ENCODE results near the gene C2orf66.

C2orf66 gene

GRCh38 chr2:196830701-196831100 is 21.5 kb upstream of the C2orf66 start:
- Histone ChIP-seq H3K27ac (ENCODE audit: insufficient read depth, low read depth, low read length, poor library complexity, severe bottlenecking) (peak overlapping the region; percentile 48), H3K27me3 (ENCODE audit: control insufficient read depth, insufficient read depth, low read length, poor library complexity, severe bottlenecking) (no peaks in the 10 kb centered on the region), H3K4me3 (ENCODE audit: insufficient read depth, low read depth, low read length) (no peak overlapping the region), H3K9me3 (ENCODE audit: control insufficient read depth, low read length) (no peaks in the 10 kb centered on the region), H3K4me1 (ENCODE audit: control insufficient read depth, insufficient read depth, low read length) (no peaks in the 10 kb centered on the region), H3K36me3 (ENCODE audit: control insufficient read depth, insufficient read depth, low read length) (no peaks in the 10 kb centered on the region)
- 77% methylated on average over 1 of the region's 1 CpG; no CpG with 5 or more reads in 1 of the 2 experiments for WGBS, 2 experiments

- no peaks in the 10 kb centered on the region for H3K27me3 ChIP-seq (ENCODE audit: control insufficient read depth, insufficient read depth, low read length, poor library complexity, severe bottlenecking)
- no peaks in the 10 kb centered on the region for H3K4me1 ChIP-seq (ENCODE audit: control insufficient read depth, insufficient read depth, low read length)
- no peak overlapping the region for H3K27ac ChIP-seq (ENCODE audit: insufficient read depth, low read depth, low read length, poor library complexity, severe bottlenecking)
- 80 to 83% methylated on average over 1 of the region's 2 CpGs for whole genome bisulfite sequencing, 2 experiments
- H3K9me3 ChIP-seq (ENCODE audit: control insufficient read depth, low read length) = no peaks in the 10 kb centered on the region
- no peaks in the 10 kb centered on the region for H3K36me3 ChIP-seq (ENCODE audit: control insufficient read depth, insufficient read depth, low read length)
- no peak overlapping the region for H3K4me3 ChIP-seq (ENCODE audit: insufficient read depth, low read depth, low read length)
Measured at GRCh38 chr2:196827356-196827755, 18.2 kb upstream of the C2orf66 start.

DNA sequence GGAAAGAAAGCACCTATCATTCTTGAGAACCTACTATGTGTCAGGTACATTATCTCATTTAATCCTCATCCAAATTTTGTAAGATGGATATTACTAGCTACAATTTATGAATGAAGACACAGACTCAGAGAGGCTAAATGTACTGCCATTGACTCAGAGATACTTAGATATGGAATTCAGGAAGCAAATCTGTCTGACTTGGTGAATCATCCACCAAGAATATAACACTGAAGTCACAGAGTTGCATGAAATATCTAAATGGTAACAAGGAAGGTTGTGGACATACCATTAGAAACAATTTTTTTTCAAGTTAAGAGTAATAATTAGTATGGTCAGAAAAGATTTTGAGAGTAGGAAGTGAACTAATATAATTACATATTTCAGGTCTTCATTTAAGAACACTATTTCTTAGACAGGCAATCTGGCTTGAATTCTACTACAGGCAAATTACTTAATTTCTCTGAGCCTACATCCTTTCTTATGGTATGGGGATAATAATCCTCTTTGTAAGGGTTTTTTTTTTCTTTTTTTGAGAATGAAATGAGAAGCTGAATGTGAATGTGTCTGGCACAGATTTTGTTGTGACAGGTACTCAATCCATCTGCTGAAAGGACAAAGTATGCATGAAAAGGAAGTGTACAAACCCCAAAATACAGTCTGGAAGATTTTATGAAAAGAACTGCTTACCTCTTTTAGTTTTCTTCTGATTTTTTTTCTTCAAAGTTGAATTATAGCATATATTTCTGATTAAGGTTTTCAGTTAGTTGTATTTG is 14.8 kb upstream of the C2orf66 start:
- Histone ChIP-seq H3K36me3 (ENCODE audit: control insufficient read depth, insufficient read depth, low read length) (no peaks in the 10 kb centered on the region), H3K27ac (ENCODE audit: insufficient read depth, low read depth, low read length, poor library complexity, severe bottlenecking) (no peak overlapping the region), H3K9me3 (ENCODE audit: control insufficient read depth, low read length) (no peaks in the 10 kb centered on the region), H3K27me3 (ENCODE audit: control insufficient read depth, insufficient read depth, low read length, poor library complexity, severe bottlenecking) (no peaks in the 10 kb centered on the region), H3K4me1 (ENCODE audit: control insufficient read depth, insufficient read depth, low read length) (no peaks in the 10 kb centered on the region), H3K4me3 (ENCODE audit: insufficient read depth, low read depth, low read length) (no peak overlapping the region)

- H3K4me3 ChIP-seq (ENCODE audit: insufficient read depth, low read depth, low read length) = no peak overlapping the region
- H3K36me3 ChIP-seq (ENCODE audit: control insufficient read depth, insufficient read depth, low read length) = no peaks in the 10 kb centered on the region
- no peaks in the 10 kb centered on the region for H3K4me1 ChIP-seq (ENCODE audit: control insufficient read depth, insufficient read depth, low read length)
- H3K27me3 ChIP-seq (ENCODE audit: control insufficient read depth, insufficient read depth, low read length, poor library complexity, severe bottlenecking) = no peaks in the 10 kb centered on the region
- no peaks in the 10 kb centered on the region for H3K9me3 ChIP-seq (ENCODE audit: control insufficient read depth, low read length)
- WGBS, 2 experiments = 83 to 92% methylated on average over 1 of the region's 1 CpG
- no peak overlapping the region for H3K27ac ChIP-seq (ENCODE audit: insufficient read depth, low read depth, low read length, poor library complexity, severe bottlenecking)
Measured at GRCh38 chr2:196821195-196821594, 12.0 kb upstream of the C2orf66 start.

- WGBS, 2 experiments = 59 to 62% methylated on average over 2 of the region's 2 CpGs
- no peaks in the 10 kb centered on the region for H3K9me3 ChIP-seq (ENCODE audit: control insufficient read depth, low read length)
- H3K4me1 ChIP-seq (ENCODE audit: control insufficient read depth, insufficient read depth, low read length) = no peaks in the 10 kb centered on the region
- no peak overlapping the region for H3K27ac ChIP-seq (ENCODE audit: insufficient read depth, low read depth, low read length, poor library complexity, severe bottlenecking)
- no peak overlapping the region for H3K4me3 ChIP-seq (ENCODE audit: insufficient read depth, low read depth, low read length)
- H3K27me3 ChIP-seq (ENCODE audit: control insufficient read depth, insufficient read depth, low read length, poor library complexity, severe bottlenecking) = peaks cover 28% of the 10 kb centered on the region
- H3K36me3 ChIP-seq (ENCODE audit: control insufficient read depth, insufficient read depth, low read length) = no peaks in the 10 kb centered on the region
Measured at GRCh38 chr2:196808083-196808665, 981 bp downstream of the C2orf66 start.

GRCh38 chr2:196804381-196804780 is 4.8 kb downstream of the C2orf66 start:
- 86 to 92% methylated on average over 1 of the region's 1 CpG for WGBS, 2 experiments
- Histone ChIP-seq H3K4me1 (ENCODE audit: control insufficient read depth, insufficient read depth, low read length) (no peaks in the 10 kb centered on the region), H3K27me3 (ENCODE audit: control insufficient read depth, insufficient read depth, low read length, poor library complexity, severe bottlenecking) (peaks cover 19% of the 10 kb centered on the region), H3K36me3 (ENCODE audit: control insufficient read depth, insufficient read depth, low read length) (no peaks in the 10 kb centered on the region), H3K27ac (ENCODE audit: insufficient read depth, low read depth, low read length, poor library complexity, severe bottlenecking) (no peak overlapping the region), H3K4me3 (ENCODE audit: insufficient read depth, low read depth, low read length) (no peak overlapping the region), H3K9me3 (ENCODE audit: control insufficient read depth, low read length) (no peaks in the 10 kb centered on the region)

DNA sequence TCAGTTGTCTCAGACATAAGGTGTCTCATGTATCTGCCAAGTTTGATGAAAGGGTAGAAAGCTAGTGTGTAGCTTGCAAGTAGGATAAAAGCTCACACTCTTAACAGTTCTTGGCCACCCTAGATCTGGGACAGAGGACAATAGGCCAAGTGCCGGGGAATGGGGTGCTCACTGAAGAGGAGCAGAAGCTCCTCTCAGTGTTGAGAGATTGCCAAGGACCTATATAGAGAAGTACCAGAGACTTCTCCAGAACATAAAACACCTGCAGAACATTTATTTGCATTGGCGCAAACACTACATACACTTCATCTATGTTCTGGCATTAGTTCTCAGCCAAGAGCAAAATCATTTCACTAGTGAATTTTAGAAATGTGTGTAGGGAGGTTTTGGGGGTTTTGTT is 6.8 kb downstream of the C2orf66 start:
- H3K4me3 ChIP-seq (ENCODE audit: insufficient read depth, low read depth, low read length) = no peak overlapping the region
- 94 to 100% methylated on average over 2 of the region's 2 CpGs for WGBS, 2 experiments
- no peaks in the 10 kb centered on the region for H3K4me1 ChIP-seq (ENCODE audit: control insufficient read depth, insufficient read depth, low read length)
- no peak overlapping the region for H3K27ac ChIP-seq (ENCODE audit: insufficient read depth, low read depth, low read length, poor library complexity, severe bottlenecking)
- peaks cover 11% of the 10 kb centered on the region for H3K27me3 ChIP-seq (ENCODE audit: control insufficient read depth, insufficient read depth, low read length, poor library complexity, severe bottlenecking)
- H3K9me3 ChIP-seq (ENCODE audit: control insufficient read depth, low read length) = no peaks in the 10 kb centered on the region
- H3K36me3 ChIP-seq (ENCODE audit: control insufficient read depth, insufficient read depth, low read length) = peaks cover under 1% of the 10 kb centered on the region

- no peaks in the 10 kb centered on the region for H3K4me1 ChIP-seq (ENCODE audit: control insufficient read depth, insufficient read depth, low read length)
- H3K4me3 ChIP-seq (ENCODE audit: insufficient read depth, low read depth, low read length) = no peak overlapping the region
- no peak overlapping the region for H3K27ac ChIP-seq (ENCODE audit: insufficient read depth, low read depth, low read length, poor library complexity, severe bottlenecking)
- H3K27me3 ChIP-seq (ENCODE audit: control insufficient read depth, insufficient read depth, low read length, poor library complexity, severe bottlenecking) = peaks cover 11% of the 10 kb centered on the region
- WGBS, 2 experiments = 72 to 77% methylated on average over 2 of the region's 2 CpGs
- peaks cover 6% of the 10 kb centered on the region for H3K36me3 ChIP-seq (ENCODE audit: control insufficient read depth, insufficient read depth, low read length)
- H3K9me3 ChIP-seq (ENCODE audit: control insufficient read depth, low read length) = no peaks in the 10 kb centered on the region
Measured at GRCh38 chr2:196801674-196802261, 7.4 kb downstream of the C2orf66 start.

DNA sequence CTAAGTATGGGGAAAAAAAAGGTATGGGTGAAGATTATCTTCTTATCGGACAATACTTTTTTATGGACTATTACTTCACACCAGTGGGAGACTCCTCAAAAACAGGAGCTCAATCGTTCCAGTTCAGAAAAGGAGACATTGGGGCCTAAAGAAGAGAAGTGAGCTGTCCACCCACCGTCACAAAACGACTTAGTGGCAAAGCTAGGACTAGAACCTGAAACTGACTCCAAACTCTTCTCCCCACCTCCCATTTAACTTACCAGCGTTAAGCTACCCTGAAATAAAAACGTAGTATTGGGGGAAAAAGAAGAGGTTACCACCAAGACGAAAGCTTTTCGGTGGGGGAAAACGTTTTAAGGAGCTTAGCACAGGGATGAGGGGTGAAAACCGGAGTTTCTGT is 10.2 kb downstream of the C2orf66 start:
- 2 to 9% methylated on average over 8 to 10 of the region's 10 CpGs for WGBS, 2 experiments
- Histone ChIP-seq H3K4me3 (ENCODE audit: insufficient read depth, low read depth, low read length) (peak overlapping the region; percentile 58), H3K9me3 (ENCODE audit: control insufficient read depth, low read length) (no peaks in the 10 kb centered on the region), H3K27ac (ENCODE audit: insufficient read depth, low read depth, low read length, poor library complexity, severe bottlenecking) (no peak overlapping the region), H3K4me1 (ENCODE audit: control insufficient read depth, insufficient read depth, low read length) (no peaks in the 10 kb centered on the region), H3K36me3 (ENCODE audit: control insufficient read depth, insufficient read depth, low read length) (peaks cover 13% of the 10 kb centered on the region), H3K27me3 (ENCODE audit: control insufficient read depth, insufficient read depth, low read length, poor library complexity, severe bottlenecking) (peaks cover 5% of the 10 kb centered on the region)

DNA sequence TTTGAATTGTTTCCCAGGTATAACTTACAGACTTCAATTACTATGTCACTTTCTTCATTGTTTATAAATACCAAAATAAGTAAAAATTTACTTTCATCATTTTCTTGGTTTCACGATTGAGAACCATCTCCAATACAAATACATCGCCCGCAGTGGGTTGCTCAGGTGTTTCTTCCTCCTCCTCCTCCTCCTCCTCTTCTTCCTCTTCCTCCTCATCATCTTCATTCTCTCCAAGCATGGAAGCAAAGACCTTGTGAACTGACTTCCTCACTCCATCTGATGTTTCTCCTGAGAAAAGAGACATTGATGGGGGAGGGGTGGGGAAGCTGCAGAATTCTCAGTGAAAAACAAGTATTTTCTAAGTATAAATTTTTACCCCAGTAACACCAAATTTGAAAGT is 16.3 kb downstream of the C2orf66 start:
- no peaks in the 10 kb centered on the region for H3K9me3 ChIP-seq (ENCODE audit: control insufficient read depth, low read length)
- no peak overlapping the region for H3K27ac ChIP-seq (ENCODE audit: insufficient read depth, low read depth, low read length, poor library complexity, severe bottlenecking)
- 94 to 95% methylated on average over 3 of the region's 3 CpGs for WGBS, 2 experiments
- H3K4me1 ChIP-seq (ENCODE audit: control insufficient read depth, insufficient read depth, low read length) = no peaks in the 10 kb centered on the region
- no peaks in the 10 kb centered on the region for H3K27me3 ChIP-seq (ENCODE audit: control insufficient read depth, insufficient read depth, low read length, poor library complexity, severe bottlenecking)
- no peak overlapping the region for H3K4me3 ChIP-seq (ENCODE audit: insufficient read depth, low read depth, low read length)
- peaks cover 42% of the 10 kb centered on the region for H3K36me3 ChIP-seq (ENCODE audit: control insufficient read depth, insufficient read depth, low read length)
